GM12878 (cell line): ENCODE data around the gene CD9. TPM values are rescaled to one million over a fixed set of nuclear protein-coding genes. Genes with fewer than 3 reads are reported as not detected.

ENCODE experiments used
- polyA plus RNA-seq, 11 experiments: library from polyadenylated mRNA; depleted of rRNA in 4 of 11; unstranded in 6 of 11; stranded (reverse) in 5 of 11; fragments of >200 nt; fragmentation: Nextera tagmentation in 4 of 11; fragmentation: Illumina TruSeq in 1 of 11; extraction: Ambion mirVana in 4 of 11; extraction: Trizol in 1 of 11; gene quantifications; 1 replicate in 1 of 11; 2 replicates in 10 of 11; pipeline versions ENCODE4 v1.2.1 to v1.2.3, GENCODE V29; 2011 to 2016; ENCODE audit warnings: inconsistent platforms in 2 of 11, missing spikeins in 2 of 11, low read depth in 1 of 11
- small RNA-seq: library from RNA; depleted of rRNA; stranded (forward); fragments of <200 nt; gene quantifications from one replicate; pipeline ENCODE3, GENCODE V24; 2014
- total RNA-seq, 4 experiments: library from RNA; depleted of rRNA in 3 of 4; stranded (reverse); fragments of >200 nt in 3 of 4; fragmentation: Illumina TruSeq in 1 of 4; extraction: Trizol in 1 of 4; gene quantifications; 2 replicates each; pipeline versions ENCODE4 v1.2.1 to v1.2.3, GENCODE V29; 2013 to 2021

CD9 gene
- total and polyA plus RNA-seq, 10 of the 15 experiments (the other 5 are each of a cell fraction or from before 2014, with no cell fraction given) = 4.8 to 29.9 (median 9.7) TPM

Small RNA genes within 50 kb of the gene (small RNA-seq; reads per million reads assigned to genes)
- gene ATP5MFP5 = not detected
- not detected for gene RF00019

Other genes with a start within 250 kb of the CD9 start
- gene VWF, start 75.7 kb upstream of the CD9 start, total RNA-seq (2014; rRNA removed) = 0.16 TPM in 1 of 2 replicates, not detected in the other
- gene VWF, start 75.7 kb upstream of the CD9 start, total RNA-seq (2014; rRNA removed; fragmentation: Illumina TruSeq; extraction: Trizol) = not detected in 2 replicates
- 0.23 and 0.53 TPM in 2 replicates for gene VWF, start 75.7 kb upstream of the CD9 start, total RNA-seq (2021)
- gene VWF, start 75.7 kb upstream of the CD9 start, polyA plus RNA-seq (2011; rRNA removed) = 0.08 TPM in 1 of 2 replicates, not detected in the other
- gene VWF, start 75.7 kb upstream of the CD9 start, polyA plus RNA-seq (2014; fragmentation: Illumina TruSeq; extraction: Trizol) = not detected in 2 replicates
- gene VWF, start 75.7 kb upstream of the CD9 start, polyA plus RNA-seq (2014; fragmentation: Nextera tagmentation; extraction: Ambion mirVana) = not detected
- not detected in 2 replicates for gene VWF, start 75.7 kb upstream of the CD9 start, polyA plus RNA-seq (2014; rRNA removed)
- not detected for gene VWF, start 75.7 kb upstream of the CD9 start, polyA plus RNA-seq (2016; fragmentation: Nextera tagmentation; extraction: Ambion mirVana)
- gene PLEKHG6, start 110.3 kb downstream of the CD9 start, total RNA-seq (2014; rRNA removed) = 1.0 and 1.4 TPM in 2 replicates
- gene PLEKHG6, start 110.3 kb downstream of the CD9 start, total RNA-seq (2014; rRNA removed; fragmentation: Illumina TruSeq; extraction: Trizol) = 0.60 and 0.72 TPM in 2 replicates
- gene PLEKHG6, start 110.3 kb downstream of the CD9 start, total RNA-seq (2021) = 0.90 and 1.5 TPM in 2 replicates
- 1.4 and 2.0 TPM in 2 replicates for gene PLEKHG6, start 110.3 kb downstream of the CD9 start, polyA plus RNA-seq (2011; rRNA removed)
- 0.10 and 0.62 TPM in 2 replicates for gene PLEKHG6, start 110.3 kb downstream of the CD9 start, polyA plus RNA-seq (2014; fragmentation: Illumina TruSeq; extraction: Trizol)
- under 1 TPM; 0.10 to 0.20 TPM for gene PLEKHG6, start 110.3 kb downstream of the CD9 start, polyA plus RNA-seq (2014; fragmentation: Nextera tagmentation; extraction: Ambion mirVana)
- gene PLEKHG6, start 110.3 kb downstream of the CD9 start, polyA plus RNA-seq (2014; rRNA removed) = 1.6 and 4.0 TPM in 2 replicates
- 1 to 10 TPM; 1.4 to 2.3 TPM for gene PLEKHG6, start 110.3 kb downstream of the CD9 start, polyA plus RNA-seq (2016; fragmentation: Nextera tagmentation; extraction: Ambion mirVana)
- 11.7 and 14.1 TPM in 2 replicates for gene TNFRSF1A, start 141.7 kb downstream of the CD9 start, total RNA-seq (2014; rRNA removed)
- gene TNFRSF1A, start 141.7 kb downstream of the CD9 start, total RNA-seq (2014; rRNA removed; fragmentation: Illumina TruSeq; extraction: Trizol) = 7.3 and 9.8 TPM in 2 replicates
- 16.2 and 16.5 TPM in 2 replicates for gene TNFRSF1A, start 141.7 kb downstream of the CD9 start, total RNA-seq (2021)
- gene TNFRSF1A, start 141.7 kb downstream of the CD9 start, polyA plus RNA-seq (2011; rRNA removed) = 16.5 and 18.9 TPM in 2 replicates
- 6.4 and 14.8 TPM in 2 replicates for gene TNFRSF1A, start 141.7 kb downstream of the CD9 start, polyA plus RNA-seq (2014; fragmentation: Illumina TruSeq; extraction: Trizol)
- under 1 TPM; 0.24 to 0.77 TPM for gene TNFRSF1A, start 141.7 kb downstream of the CD9 start, polyA plus RNA-seq (2014; fragmentation: Nextera tagmentation; extraction: Ambion mirVana)
- 12.7 and 13.1 TPM in 2 replicates for gene TNFRSF1A, start 141.7 kb downstream of the CD9 start, polyA plus RNA-seq (2014; rRNA removed)
- 10 to 100 TPM; 10.6 to 13.0 TPM for gene TNFRSF1A, start 141.7 kb downstream of the CD9 start, polyA plus RNA-seq (2016; fragmentation: Nextera tagmentation; extraction: Ambion mirVana)
- not detected in 2 replicates for gene SCNN1A, start 175.2 kb downstream of the CD9 start, total RNA-seq (2014; rRNA removed)
- gene SCNN1A, start 175.2 kb downstream of the CD9 start, total RNA-seq (2014; rRNA removed; fragmentation: Illumina TruSeq; extraction: Trizol) = not detected in 2 replicates
- gene SCNN1A, start 175.2 kb downstream of the CD9 start, total RNA-seq (2021) = 0.56 and 0.69 TPM in 2 replicates
- not detected in 2 replicates for gene SCNN1A, start 175.2 kb downstream of the CD9 start, polyA plus RNA-seq (2011; rRNA removed)
- not detected in 2 replicates for gene SCNN1A, start 175.2 kb downstream of the CD9 start, polyA plus RNA-seq (2014; fragmentation: Illumina TruSeq; extraction: Trizol)
- not detected for gene SCNN1A, start 175.2 kb downstream of the CD9 start, polyA plus RNA-seq (2014; fragmentation: Nextera tagmentation; extraction: Ambion mirVana)
- 0.03 TPM in 1 of 2 replicates, not detected in the other for gene SCNN1A, start 175.2 kb downstream of the CD9 start, polyA plus RNA-seq (2014; rRNA removed)
- under 1 TPM in 1 of 2 experiments, not detected in 1; 0.14 TPM for gene SCNN1A, start 175.2 kb downstream of the CD9 start, polyA plus RNA-seq (2016; fragmentation: Nextera tagmentation; extraction: Ambion mirVana)
- not detected in 2 replicates for gene LTBR, start 183.8 kb downstream of the CD9 start, total RNA-seq (2014; rRNA removed)
- gene LTBR, start 183.8 kb downstream of the CD9 start, total RNA-seq (2014; rRNA removed; fragmentation: Illumina TruSeq; extraction: Trizol) = not detected in 2 replicates
- 0.44 and 0.45 TPM in 2 replicates for gene LTBR, start 183.8 kb downstream of the CD9 start, total RNA-seq (2021)
- not detected in 2 replicates for gene LTBR, start 183.8 kb downstream of the CD9 start, polyA plus RNA-seq (2011; rRNA removed)
- not detected in 2 replicates for gene LTBR, start 183.8 kb downstream of the CD9 start, polyA plus RNA-seq (2014; fragmentation: Illumina TruSeq; extraction: Trizol)
- not detected for gene LTBR, start 183.8 kb downstream of the CD9 start, polyA plus RNA-seq (2014; fragmentation: Nextera tagmentation; extraction: Ambion mirVana)
- gene LTBR, start 183.8 kb downstream of the CD9 start, polyA plus RNA-seq (2014; rRNA removed) = not detected in 2 replicates
- under 1 TPM in 1 of 2 experiments, not detected in 1; 0.24 TPM for gene LTBR, start 183.8 kb downstream of the CD9 start, polyA plus RNA-seq (2016; fragmentation: Nextera tagmentation; extraction: Ambion mirVana)
- 164 and 184 TPM in 2 replicates for gene CD27, start 244.6 kb downstream of the CD9 start, total RNA-seq (2014; rRNA removed)
- gene CD27, start 244.6 kb downstream of the CD9 start, total RNA-seq (2014; rRNA removed; fragmentation: Illumina TruSeq; extraction: Trizol) = 66.8 and 66.9 TPM in 2 replicates
- gene CD27, start 244.6 kb downstream of the CD9 start, total RNA-seq (2021) = 116 and 117 TPM in 2 replicates
- 14.7 and 32.0 TPM in 2 replicates for gene CD27, start 244.6 kb downstream of the CD9 start, polyA plus RNA-seq (2011; rRNA removed)
- 24.2 and 96.1 TPM in 2 replicates for gene CD27, start 244.6 kb downstream of the CD9 start, polyA plus RNA-seq (2014; fragmentation: Illumina TruSeq; extraction: Trizol)
- 10 to 100 TPM in 1 of 2 experiments, 1 to 10 TPM in 1; 4.9 to 15.0 TPM for gene CD27, start 244.6 kb downstream of the CD9 start, polyA plus RNA-seq (2014; fragmentation: Nextera tagmentation; extraction: Ambion mirVana)
- 140 and 158 TPM in 2 replicates for gene CD27, start 244.6 kb downstream of the CD9 start, polyA plus RNA-seq (2014; rRNA removed)
- 100 to 1,000 TPM; 127 to 135 TPM for gene CD27, start 244.6 kb downstream of the CD9 start, polyA plus RNA-seq (2016; fragmentation: Nextera tagmentation; extraction: Ambion mirVana)